GM19324 (cell line): ENCODE results near the gene C1orf116.

ENCODE experiments used
- ATAC-seq: cut with Tn5 transposase; IDR thresholded peaks from one replicate; pipeline ENCODE4 v1.9.1; 2021; ENCODE audit warnings: mild to moderate bottlenecking, moderate library complexity; ENCODE audit not compliant: unreplicated experiment, low FRiP score

The C1orf116 gene

DNA sequence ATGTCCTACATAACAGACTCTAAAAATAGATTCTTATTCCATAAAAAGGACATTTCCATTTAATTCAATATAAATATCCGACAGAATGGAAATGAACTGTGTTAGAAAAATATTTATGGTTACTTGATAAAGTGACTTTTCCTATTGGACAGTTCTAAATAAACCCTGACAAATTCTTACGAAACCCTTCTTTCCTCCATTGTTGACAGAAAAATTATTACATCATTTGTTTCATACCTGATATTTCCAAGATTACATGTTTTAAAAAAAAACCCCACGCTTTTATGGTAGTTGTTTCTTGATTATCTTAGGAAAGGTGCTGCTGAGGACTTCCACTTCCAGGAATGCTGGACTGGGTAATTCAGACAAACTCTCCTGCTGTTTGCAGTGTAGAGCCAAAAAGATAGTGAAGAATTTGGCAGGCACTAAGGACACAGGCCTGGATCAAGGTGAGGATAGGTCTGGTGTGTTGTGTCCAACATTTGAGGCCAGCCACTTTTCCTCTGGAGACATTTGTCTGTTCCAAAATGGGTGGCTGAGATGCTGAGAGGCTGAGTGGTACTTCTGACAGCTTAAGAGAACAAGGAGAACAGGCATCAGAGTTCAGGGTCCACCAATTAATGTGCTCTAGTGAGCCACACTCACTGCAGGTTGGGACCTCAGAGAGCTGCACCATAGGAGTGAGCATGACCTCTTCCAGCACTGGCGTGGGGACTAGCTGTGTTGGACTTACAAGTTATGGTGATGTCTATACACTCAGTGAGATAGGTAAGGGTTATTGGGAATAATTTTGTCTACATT is 7.0 kb upstream of the C1orf116 start:
- ATAC-seq, result no peak

DNA sequence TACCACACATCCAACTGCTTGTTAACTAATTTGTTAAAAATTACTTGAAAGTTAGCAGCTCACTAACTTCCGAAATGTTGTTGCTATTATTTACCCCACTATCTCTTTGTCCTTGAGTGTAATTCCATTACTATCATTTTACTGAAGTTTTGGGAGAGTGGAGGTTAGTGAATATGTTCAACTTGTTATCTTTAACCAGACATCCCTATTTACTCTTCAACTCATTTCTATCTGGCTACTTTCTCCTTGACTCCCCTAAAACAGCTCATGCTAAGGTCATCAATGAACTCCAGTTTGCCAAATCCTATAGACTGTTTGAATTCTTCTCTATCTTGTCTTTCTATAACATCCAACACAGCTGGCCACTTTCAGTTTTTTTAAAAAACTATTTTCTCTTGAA is 4.3 kb upstream of the C1orf116 start:
- ATAC-seq, result no peak

DNA sequence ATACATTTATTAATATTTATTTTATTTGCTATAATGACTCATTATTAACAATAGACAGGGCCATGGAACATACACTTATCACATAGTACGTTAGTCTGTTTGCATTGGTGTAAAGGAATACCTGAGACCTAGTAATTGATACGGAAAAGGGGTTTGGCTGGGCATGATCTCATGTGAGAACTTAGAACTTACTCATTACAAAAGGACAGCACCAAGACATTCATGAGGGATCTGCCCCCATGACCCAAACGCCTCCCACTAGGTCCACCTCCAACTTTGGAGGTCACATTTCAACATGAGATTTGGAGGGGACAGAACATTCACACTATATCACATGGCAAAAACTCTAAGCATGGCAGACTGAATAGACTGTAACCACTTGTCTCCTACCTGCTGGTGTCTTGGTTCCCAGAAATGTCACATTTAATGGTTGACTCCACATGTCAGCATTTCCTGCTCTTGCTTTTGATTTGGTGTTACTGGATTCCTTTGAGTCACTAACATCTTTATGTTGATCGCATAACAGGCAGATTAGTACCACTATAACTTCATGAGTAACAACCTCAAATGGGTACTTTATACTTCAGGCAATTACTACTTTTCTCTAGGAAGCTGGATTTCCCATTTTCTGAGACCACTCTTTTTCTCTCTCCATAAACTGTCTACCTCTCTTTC is 3.5 kb upstream of the C1orf116 start:
- no peak for ATAC-seq

DNA sequence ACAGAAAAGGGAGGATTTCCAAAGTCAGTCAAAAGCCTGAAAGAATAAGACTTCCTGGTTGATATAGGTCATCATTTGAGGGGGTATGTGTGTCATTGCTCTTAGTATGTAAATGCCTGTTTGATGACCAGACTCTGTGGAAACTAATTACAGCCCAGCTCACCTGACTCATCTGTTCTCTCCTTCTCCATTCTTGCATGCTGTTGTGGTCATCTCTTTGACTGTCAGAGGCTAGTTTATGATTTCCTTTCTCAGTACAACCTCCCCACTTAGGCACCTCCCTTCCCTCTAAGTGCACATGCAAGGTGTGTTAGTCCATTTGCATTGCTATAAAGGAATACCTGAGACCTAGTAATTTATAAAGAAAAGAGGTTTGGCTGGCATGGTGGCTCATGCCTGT is 2.4 kb upstream of the C1orf116 start:
- ATAC-seq, result no peak

DNA sequence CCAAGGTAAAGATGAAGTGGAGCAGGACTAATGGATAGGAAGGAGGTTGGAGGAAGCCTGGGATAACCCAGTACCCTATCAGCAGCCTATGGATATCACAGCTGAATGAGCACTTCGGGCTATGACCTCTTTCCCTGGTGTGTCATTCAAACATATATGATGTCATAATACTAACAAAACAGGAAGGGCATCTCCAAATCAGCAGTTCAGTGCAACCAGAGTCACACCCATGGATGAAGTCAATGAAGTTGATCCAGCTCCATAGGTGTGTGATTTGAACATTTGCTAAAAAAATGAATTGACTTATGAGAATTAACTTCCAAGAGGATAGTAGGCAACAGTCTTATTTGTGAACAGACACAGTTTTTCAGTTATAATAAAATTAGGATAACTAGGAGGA is 1.7 kb upstream of the C1orf116 start:
- ATAC-seq, result no peak

DNA sequence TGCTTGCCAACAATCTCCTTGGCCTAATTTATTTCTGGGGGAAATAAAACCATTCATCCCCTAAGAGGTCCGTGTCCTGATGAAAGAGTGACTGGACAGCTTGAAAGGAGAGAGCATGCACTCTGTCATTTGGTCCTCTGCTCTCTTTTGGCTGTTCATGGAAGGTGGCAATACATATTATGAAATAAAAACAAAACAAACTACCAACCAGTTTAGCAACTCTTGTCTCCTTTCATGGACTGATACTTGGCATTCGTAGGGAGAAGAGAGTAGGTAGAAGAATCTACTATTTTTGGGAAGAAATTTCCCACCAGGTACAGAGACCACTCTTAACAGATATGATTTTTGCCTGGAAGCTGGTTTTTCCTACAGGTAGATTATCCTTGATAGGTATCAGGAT is 746 bp upstream of the C1orf116 start:
- no peak for ATAC-seq

DNA sequence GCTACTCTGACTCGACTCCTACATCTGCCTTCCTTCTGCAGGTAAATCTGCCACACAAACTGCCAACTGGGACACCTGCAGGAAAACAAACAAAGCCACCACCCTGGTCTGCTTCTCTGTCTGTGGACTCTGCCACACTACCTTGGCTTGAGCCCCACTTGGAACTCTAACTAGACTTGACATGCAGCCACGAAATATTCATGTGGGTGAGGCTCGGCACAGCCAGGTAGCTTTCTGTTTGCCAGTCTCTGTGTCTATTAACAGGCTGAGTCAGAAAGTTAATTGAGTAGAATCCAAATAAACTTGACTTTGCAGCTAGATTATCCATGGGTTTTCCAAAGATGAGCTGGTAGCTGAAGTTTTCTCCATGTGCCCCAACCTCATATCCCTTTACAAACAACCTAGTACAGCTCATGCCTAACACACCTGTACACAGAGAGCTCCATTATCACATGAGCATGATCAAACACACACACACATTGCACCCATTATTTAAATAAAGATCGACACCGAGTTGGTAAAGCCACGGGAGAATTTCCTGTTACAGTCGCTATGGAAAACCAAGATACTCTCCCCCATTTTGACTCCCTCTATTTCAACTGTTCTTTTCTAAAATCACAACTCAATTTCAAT is 808 bp downstream of the C1orf116 start:
- ATAC-seq, result no peak

DNA sequence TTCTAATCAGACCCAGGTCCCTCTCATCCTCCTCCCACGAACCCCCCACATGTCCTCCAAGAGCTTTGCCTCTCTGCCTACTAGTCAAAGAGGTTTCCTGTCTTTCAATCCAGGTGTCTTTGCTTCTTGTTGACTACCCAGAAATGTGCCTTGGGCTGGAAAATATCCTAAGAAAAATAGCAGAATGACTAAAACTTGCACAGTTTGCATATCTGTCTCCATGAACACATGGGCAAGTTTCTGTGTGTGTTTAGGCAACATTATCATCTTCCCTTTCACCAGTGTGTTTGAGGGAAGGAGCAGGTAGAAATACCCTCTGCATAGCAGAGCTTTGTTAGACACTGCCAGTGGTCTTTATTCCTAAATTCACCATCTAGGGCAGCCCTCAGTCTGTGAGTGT is 1.5 kb downstream of the C1orf116 start:
- no peak for ATAC-seq

DNA sequence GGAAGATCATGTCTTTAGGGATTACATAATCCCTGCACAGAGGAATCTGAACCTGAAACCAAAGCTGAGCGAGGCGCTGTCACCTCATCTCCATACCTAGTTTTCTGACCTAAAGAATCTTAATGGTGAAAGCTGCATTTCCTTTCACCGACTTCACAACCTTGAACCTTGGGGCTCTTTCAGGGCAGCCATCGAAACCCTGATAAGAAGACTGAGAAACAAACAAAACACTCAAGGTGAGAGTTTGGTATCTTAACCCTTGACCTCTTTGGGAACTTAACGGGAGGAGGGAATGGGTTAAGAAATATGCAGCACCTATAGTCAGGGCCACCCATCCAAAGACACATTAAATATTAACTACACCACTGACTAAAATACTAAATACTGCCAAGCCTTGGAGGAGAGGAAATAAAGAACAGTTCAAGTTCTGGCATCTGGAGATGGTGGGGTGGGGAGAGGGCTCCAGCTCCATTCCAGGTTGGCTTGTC is 2.0 kb downstream of the C1orf116 start:
- ATAC-seq, result no peak

DNA sequence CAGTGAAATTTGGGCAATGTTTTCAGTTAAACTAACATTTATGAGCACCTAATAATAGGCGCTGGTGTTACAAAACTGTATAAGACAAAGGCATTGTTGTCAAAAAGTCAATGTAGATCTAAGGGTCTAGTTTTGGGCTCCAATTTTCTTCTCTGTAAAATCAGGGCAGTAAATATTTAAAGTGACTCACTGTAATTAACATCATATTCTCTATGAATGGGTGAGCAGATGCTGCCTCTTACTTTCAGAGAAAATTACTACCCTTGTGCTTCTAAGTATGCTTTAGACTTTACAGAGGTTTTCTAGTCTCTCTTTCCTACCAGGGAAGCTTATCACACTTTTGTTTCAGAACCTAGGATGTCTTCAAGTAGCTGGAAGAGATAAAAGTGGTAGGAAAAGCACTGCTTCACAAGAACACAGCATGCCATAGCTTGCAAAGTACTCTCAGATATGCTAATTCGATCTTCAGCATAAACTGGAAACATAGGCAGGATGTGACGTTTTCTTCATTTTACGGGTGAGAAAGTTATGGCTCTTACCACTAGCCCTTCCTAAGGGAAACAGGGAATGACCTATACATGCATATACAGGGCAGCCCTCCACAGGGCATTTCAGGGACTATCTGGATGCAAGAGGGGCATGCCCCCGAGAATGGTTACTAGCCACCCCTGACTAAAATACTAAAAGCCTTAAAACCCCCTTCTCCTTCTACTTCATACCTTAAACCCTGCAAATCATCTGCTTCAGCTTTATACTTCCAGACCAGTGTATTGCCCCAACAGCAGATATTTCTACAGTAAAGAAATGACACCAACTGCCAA is 2.6 kb downstream of the C1orf116 start:
- no peak for ATAC-seq

DNA sequence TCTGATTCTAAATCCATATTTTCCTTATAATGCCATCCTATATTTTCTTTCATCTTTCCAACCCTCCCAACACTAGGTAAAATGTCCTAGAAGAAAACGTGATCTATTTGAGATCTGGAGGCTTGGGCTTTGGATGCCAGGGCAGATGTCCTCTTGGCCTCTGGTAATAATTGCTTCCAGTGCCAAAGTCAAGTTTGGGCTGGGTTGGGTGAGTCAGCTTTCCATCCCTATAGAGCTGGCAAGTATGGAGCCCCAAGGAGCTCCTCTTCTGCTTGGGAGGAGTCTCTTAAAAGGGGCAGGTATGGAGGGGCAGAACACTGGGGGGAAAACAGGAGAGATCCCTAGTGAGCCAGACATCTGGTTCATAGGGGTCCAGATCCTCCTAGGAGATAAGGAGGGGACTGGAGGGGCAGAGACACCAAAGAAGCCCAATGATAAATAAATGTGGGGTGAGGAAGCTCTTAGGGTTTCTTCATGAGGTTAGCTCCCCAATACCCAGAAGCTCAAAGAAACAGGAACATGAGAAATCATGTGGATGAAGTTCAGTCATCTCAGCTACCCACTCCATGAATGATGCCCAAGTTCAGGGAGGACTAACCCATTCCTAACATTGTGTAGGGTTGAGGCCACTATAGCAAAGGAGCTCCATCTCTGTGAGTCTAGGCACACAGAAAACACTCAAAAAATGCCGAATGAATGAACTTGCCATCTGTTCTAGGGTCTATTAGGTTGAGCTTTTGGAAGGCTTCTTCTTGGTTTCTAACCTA is 3.5 kb downstream of the C1orf116 start:
- no peak for ATAC-seq

DNA sequence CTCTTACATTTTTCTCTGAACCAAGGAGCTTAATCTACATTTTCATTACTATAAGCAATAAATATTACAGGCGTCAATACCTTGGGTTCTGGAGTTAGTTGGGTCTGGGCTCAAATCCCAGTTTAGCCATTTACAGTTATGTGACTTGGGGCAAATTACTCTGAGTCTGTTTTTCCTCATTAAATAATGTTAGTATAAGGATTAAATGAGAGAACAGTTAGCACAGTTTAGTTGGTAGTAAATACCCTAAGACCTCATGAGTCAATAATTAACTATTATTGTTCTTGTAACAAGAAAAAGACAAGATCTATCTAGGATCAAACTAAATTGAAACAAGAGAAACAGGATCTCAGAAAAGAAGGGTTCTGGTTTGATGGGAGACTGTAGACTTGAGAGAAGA is 4.6 kb downstream of the C1orf116 start:
- ATAC-seq, result no peak

DNA sequence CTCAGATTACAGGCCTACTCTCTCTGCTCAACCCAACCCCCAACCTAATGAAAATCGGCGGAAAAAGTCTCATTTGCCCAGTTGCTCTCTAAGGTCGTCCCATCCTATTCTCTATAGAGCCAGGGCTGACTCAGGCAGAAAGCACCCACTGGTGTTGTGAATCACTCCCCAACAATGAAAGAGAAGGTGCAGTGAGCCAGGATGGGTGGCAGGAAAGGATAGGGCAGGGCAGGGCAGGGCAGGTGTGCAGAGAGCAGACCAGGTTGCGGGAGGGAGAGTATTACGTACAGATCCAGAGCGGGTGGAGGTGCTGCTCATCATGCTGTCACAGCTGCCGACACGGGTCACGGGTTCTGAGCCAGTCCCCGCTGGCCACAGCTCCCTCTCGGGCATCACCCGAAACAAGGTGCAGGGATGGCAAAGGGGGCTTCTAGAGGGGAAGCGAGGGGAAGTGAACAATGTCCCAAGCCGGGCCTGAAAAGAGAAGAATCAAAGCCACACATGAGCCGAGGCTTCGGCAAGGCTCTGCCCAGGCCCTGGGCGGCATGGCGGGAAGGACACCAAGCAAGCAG is 5.3 kb downstream of the C1orf116 start:
- ATAC-seq, result no peak

DNA sequence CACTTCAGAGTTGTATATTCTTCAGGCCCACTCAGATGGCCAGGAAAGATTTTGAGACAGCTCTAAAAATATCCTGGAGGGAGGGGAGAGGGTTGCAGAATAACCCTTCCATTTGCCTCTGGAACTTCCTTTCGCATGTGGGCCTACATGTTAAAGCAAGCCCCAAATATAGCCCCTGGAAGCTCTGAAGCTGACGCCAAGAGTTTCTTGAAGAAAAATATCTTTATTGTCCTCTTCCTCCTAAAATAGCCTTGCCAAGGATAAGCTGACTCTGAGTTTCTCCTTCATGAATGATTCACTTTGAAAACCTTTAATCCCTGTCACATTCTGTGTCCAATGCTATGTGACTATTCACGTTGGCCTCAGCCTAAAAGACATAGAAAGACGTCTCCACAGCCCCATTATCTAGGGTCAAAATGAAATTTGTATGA is 6.4 kb downstream of the C1orf116 start:
- no peak for ATAC-seq

DNA sequence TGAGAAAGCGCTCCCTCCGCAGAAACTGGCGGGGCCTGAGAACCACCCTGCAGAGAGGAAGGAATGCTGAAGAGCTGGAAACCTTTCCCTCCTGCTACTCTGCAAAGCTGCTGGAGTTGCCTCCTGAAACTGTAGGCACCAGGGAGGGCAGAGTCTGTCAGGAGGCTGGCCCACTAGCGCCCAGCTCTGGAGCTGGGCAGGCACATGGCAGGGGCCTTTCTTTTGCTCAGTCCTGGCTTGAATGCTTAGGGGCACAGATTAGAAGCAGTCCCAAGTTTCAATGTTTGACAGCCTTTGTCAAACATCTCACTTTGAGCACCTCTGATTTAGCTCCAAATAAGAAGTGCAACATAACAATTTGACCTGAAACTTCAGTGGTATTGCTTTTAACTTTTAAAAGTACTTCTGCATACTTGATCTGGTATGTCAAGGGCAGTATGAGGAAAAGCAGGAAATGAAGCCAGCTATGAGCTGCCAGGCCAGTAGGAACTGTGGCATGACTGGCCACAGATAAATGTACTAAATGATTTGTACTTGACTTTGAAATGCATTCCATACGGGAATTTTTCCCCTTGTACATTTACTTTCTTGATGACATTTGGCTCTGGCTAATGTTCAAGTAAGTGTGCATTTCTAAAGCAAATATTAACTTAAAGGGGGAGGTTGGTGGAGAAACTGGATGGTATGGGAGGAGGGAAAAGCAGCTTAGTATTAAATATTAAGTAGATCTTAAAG is 7.2 kb downstream of the C1orf116 start:
- no peak for ATAC-seq

DNA sequence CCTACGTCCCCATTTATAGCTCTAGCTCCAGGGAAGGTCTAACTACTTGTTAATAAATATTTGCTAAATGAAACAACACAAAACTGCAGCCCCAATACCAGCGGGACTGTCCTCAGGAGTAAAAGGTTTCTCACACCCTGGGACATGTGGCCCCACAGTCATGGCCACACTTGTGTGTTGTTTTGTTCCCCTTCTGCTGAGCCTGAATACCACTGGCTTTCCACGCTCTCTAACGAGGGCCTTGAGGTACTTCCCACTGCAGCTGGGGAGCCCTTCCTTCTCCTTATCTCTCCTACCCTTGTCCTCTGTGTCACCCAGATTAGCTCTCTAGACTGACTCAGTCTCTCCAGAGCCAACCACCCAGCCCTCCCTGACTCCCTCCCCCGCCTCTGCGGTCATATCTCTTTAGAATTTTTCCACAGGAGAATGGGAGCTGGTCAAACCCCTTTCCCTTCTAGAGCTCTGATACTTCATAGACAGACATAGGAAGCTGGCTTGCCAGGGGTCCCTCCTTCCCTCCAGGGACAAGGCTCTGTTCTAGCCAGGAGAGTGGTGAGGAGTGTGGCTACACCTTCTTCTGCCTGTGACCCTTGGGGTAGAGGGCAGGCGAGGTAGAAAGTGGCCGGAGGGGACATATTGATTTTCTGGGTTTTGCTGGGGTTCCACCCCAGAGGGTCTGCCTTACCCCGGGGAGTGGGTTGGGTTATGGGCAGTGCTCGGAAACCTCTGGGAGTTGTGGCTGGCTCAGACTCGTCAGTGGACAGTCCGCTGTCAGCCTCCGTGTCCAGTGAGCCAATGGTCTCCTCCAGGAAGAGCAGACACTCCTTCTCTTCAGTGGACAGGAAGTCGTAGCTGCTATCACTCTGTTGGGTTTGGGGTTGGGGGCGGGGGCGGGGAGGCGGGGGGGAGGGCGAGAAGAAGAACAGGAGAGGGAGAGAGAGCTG is 8.1 kb downstream of the C1orf116 start:
- ATAC-seq, result no peak

DNA sequence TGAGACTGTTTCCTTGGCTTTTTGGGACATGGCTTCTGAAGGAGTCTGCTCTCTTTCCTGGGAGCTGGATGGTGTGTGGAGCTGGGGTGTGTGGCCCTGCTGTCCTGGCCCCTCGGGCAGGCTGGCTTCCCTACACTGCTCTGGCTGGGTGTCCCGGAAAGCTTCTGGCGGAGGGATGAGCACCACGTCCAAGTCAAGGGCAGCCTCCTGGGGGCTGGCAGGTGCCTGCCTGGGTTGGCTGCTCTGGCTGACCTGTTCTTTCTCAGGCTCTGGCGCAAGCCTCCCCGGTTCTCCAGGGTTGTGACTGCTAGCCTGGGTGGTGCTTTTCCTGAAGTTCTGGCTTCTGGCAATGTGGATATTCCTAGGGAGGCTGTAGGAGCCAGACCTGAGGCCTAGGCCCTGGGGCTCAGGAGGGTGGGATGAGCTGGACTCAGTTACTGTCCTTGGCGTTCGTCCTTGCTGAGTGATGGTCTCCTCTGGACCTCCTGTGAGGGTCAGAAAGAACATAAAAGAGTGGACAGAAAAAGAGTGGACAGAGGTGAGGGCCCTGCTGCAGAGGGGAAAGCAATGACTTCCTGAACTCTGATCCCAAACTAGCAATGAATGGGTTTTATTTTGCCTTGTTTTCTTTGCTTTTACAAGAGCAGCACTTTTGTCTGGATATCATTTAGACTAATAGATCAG is 9.4 kb downstream of the C1orf116 start:
- no peak for ATAC-seq
